ENCODE data around the gene TIMELESS. TPM values are rescaled to one million over a fixed set of nuclear protein-coding genes. Genes with fewer than 3 reads are reported as not detected.
"Not testable (repeated sequence)": the region's sequence is repeated elsewhere in the genome, so short reads cannot be mapped to it uniquely, and the experiment has no call there.

Gene TIMELESS
- total RNA-seq (2014; rRNA removed), result 26.5 and 29.5 TPM in 2 replicates
- Bru-seq, nascent RNA, result percentile 58 among the genes with signal in this experiment
- percentile 71 among the genes with signal in this experiment for BruChase-seq, experiment 1, labeled RNA remaining after a 6-hour chase
- percentile 49 among the genes with signal in this experiment for BruChase-seq, experiment 2, labeled RNA remaining after a 2-hour chase
- long read RNA-seq, full-length matches to known transcripts, result 32 of 77 reads
- long read RNA-seq, partial matches to known transcripts, result 26 of 77 reads
- long read RNA-seq, other reads (novel, unspliced or antisense), result 19 of 77 reads

DNA sequence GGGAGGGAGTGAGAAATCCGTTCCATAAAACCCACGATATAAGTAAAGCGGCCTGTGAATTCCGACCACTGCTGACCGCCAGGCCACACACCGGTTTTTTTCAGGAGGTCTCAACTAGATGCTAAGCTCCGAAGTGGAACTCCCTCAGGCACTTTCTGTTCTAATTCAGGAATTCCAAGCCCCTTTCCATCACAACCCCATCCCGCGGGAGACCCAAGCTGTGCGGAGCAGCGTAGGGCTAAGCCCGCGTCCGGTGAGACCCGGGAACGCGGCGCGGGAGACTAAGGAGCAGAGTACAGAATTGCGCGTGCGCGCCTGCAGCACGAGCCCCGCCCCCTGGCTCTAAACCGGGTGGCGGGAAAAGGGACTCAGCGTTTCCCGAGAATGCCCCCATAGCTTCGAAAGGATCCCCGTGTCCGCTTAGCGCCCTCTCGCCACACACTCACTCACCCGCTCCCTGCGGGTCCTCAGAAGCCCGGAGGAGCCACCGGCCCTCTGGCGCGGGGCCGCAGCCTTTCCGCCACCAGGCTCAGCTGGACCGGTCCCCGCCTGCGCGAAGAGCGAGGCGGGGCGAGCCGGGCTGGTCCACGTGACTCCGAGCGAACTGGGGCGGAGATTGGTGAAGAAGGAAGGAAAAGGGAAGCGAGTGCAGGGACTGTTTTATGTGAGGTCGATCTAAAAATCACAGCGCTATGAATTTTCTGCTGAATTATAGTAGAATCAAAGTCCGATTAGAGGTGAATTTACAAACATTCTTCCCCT lies at the start of gene TIMELESS:
Gene TIMELESS (minus strand): TSS at position 567 of the 762 bp plus-strand sequence. CDS start 15,256 bp downstream, outside the sequence.
- Histone ChIP-seq H3K27ac (ENCODE audit: low read length) (peak within 1 kb of the TSS; percentile 82), H3K27me3 (ENCODE audit: low read length) (no peaks in the 10 kb centered on the region), H2AFZ (ENCODE audit: low read length) (peak within 1 kb of the TSS; percentile 92), H3K4me1 (ENCODE audit: insufficient read depth, low read length) (peaks cover 12% of the 10 kb centered on the region), H3K9me3 (ENCODE audit: low read length) (no peaks in the 10 kb centered on the region), H3K36me3 (ENCODE audit: low read depth, low read length) (0 out of 2 replicates have a peak, but pooled peaks cover 9% of the 10 kb centered on the region), H3F3A (ENCODE audit: low read length, unreplicated experiment) (no peaks in the 10 kb centered on the region), H4K20me1 (ENCODE audit: low read length) (no peaks in the 10 kb centered on the region), H3K9ac (ENCODE audit: low read length) (peak within 1 kb of the TSS; percentile 92), H3K79me2 (ENCODE audit: low read length) (peaks cover 17% of the 10 kb centered on the region), H3K4me3 (ENCODE audit: low read length) (peak within 1 kb of the TSS; percentile 81), H3K4me2 (ENCODE audit: low read length) (peak within 1 kb of the TSS; percentile 80), H3K9me2 (replicated peaks; ENCODE audit: low read length) (no peaks in the 10 kb centered on the region)
- POLR2A ChIA-PET (ENCODE audit: unreplicated experiment), result interaction anchor here (0.6 to 1.0 kb wide), 3 partner anchors 89 to 475 kb away, joined by 3 to 7 read pairs (median 4); partner anchors contain the start of genes RAB5B, RNF41 and STAT2
- ATAC-seq (peak; percentile 98), DNase-seq (peak; percentile 89)
- intact Hi-C loops (cut with micrococcal nuclease), result no loop called here
- BruUV-seq (replicated peaks), result no TSS peak
- CTCF ChIA-PET, result interaction anchor here (2.1 kb wide), 1 partner anchor 12 kb away, joined by 15 read pairs; no protein-coding TSS in a partner anchor
- no peak for TF ChIP-seq EZH2phosphoT487 (IDR thresholded peaks at IDR 0.05; ENCODE audit: borderline replicate concordance, low read length)
- no peak for TF ChIP-seq CTCF (conservative IDR thresholded peaks at IDR 0.05; ENCODE audit: low read depth, low read length)
- no peak for TF ChIP-seq EZH2 (IDR thresholded peaks at IDR 0.05; ENCODE audit: low read length, unreplicated experiment)

DNA sequence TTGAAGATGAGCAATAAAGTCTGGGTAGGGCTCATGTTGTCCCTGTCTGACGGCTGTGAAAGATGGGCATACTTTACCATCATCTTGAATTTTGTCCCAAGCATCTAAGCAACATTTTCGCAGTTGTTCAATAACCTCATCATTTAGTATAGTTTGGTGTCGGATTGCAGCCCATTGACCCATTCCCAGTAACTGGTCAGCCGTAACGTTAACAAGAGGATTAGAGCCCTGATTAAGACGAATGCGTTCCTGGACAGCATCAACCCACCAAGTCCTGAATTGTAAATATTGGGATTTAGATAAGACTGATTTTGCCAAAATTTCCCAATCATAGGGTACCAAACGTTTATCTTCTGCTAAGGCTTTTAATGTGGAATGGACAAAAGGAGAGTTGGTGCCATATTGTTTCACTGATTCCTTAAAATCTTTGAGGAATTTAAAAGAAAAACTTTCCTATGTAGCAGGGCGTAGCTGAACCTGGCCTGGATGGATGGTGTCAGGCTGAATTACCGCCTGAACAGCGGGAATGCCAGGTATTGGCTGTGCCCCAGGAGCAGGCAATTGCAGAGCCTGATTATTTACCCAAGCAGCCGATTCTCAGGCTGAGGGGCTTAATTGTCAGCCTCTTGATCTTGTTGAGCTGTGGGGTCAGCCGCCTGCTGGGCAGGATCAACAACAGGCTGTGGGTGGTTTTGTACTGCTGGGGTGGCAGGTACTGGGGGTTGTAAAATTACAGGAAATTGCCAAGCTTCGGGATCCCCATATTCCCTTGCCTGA lies 49.1 kb upstream of the TIMELESS start:
- H3K9me2 ChIP-seq (replicated peaks; ENCODE audit: low read length); H3F3A ChIP-seq (ENCODE audit: low read length, unreplicated experiment); POLR2A ChIA-PET (ENCODE audit: unreplicated experiment); H3K79me2 ChIP-seq (ENCODE audit: low read length); H3K36me3 ChIP-seq (ENCODE audit: low read depth, low read length); H4K20me1 ChIP-seq (ENCODE audit: low read length); DNase-seq; H3K4me2 ChIP-seq (ENCODE audit: low read length); H3K9ac ChIP-seq (ENCODE audit: low read length); H3K4me3 ChIP-seq (ENCODE audit: low read length); H3K4me1 ChIP-seq (ENCODE audit: insufficient read depth, low read length); CTCF ChIA-PET; H3K9me3 ChIP-seq (ENCODE audit: low read length); BruUV-seq (replicated peaks); H3K27ac ChIP-seq (ENCODE audit: low read length); H2AFZ ChIP-seq (ENCODE audit: low read length); H3K27me3 ChIP-seq (ENCODE audit: low read length); ATAC-seq: not testable (repeated sequence)
- intact Hi-C loops (cut with micrococcal nuclease), result loop anchor here (5.0 kb wide), 1 partner anchor 94 kb away; no protein-coding TSS in a partner anchor

GRCh38 chr12:56496704-56497103 lies 47.5 kb upstream of the TIMELESS start:
- POLR2A ChIA-PET (ENCODE audit: unreplicated experiment); H3K9ac ChIP-seq (ENCODE audit: low read length); H3K4me3 ChIP-seq (ENCODE audit: low read length); H3K4me1 ChIP-seq (ENCODE audit: insufficient read depth, low read length); H3K9me3 ChIP-seq (ENCODE audit: low read length); H3K36me3 ChIP-seq (ENCODE audit: low read depth, low read length); CTCF ChIA-PET; H4K20me1 ChIP-seq (ENCODE audit: low read length); H3K27me3 ChIP-seq (ENCODE audit: low read length); BruUV-seq (replicated peaks); H3K9me2 ChIP-seq (replicated peaks; ENCODE audit: low read length); H3F3A ChIP-seq (ENCODE audit: low read length, unreplicated experiment); H3K79me2 ChIP-seq (ENCODE audit: low read length); H3K27ac ChIP-seq (ENCODE audit: low read length): not testable (repeated sequence)
- Histone ChIP-seq H3K4me2 (ENCODE audit: low read length) (0 out of 2 replicates have a peak overlapping the region, but pooled peaks have one; percentile 46), H2AFZ (ENCODE audit: low read length) (0 out of 2 replicates have a peak overlapping the region, but pooled peaks have one; percentile 30)
- peak; percentile 46 for DNase-seq
- intact Hi-C loops (cut with micrococcal nuclease), result loop anchor here (5.0 kb wide), 1 partner anchor 96 kb away; no protein-coding TSS in a partner anchor
- peak; percentile 22; the same call in 1 of the 2 replicates for ATAC-seq

GRCh38 chr12:56494481-56494880 lies 45.3 kb upstream of the TIMELESS start:
- H3K4me3 ChIP-seq (ENCODE audit: low read length); POLR2A ChIA-PET (ENCODE audit: unreplicated experiment); H3K9me3 ChIP-seq (ENCODE audit: low read length); BruUV-seq (replicated peaks); H4K20me1 ChIP-seq (ENCODE audit: low read length); H3K9me2 ChIP-seq (replicated peaks; ENCODE audit: low read length); intact Hi-C loops (cut with micrococcal nuclease); H3K27me3 ChIP-seq (ENCODE audit: low read length); H3K4me1 ChIP-seq (ENCODE audit: insufficient read depth, low read length); CTCF ChIA-PET; H3K9ac ChIP-seq (ENCODE audit: low read length); H3K36me3 ChIP-seq (ENCODE audit: low read depth, low read length); H2AFZ ChIP-seq (ENCODE audit: low read length); H3K79me2 ChIP-seq (ENCODE audit: low read length); H3K27ac ChIP-seq (ENCODE audit: low read length); DNase-seq; H3F3A ChIP-seq (ENCODE audit: low read length, unreplicated experiment); H3K4me2 ChIP-seq (ENCODE audit: low read length); ATAC-seq: not testable (repeated sequence)

- H3K79me2 ChIP-seq (ENCODE audit: low read length); H3K9ac ChIP-seq (ENCODE audit: low read length); H3K4me2 ChIP-seq (ENCODE audit: low read length); H3K9me2 ChIP-seq (replicated peaks; ENCODE audit: low read length); H3K27me3 ChIP-seq (ENCODE audit: low read length); H3K9me3 ChIP-seq (ENCODE audit: low read length); H3F3A ChIP-seq (ENCODE audit: low read length, unreplicated experiment); CTCF ChIA-PET; H4K20me1 ChIP-seq (ENCODE audit: low read length); BruUV-seq (replicated peaks); H2AFZ ChIP-seq (ENCODE audit: low read length); ATAC-seq; DNase-seq; H3K27ac ChIP-seq (ENCODE audit: low read length); H3K4me3 ChIP-seq (ENCODE audit: low read length); H3K36me3 ChIP-seq (ENCODE audit: low read depth, low read length); POLR2A ChIA-PET (ENCODE audit: unreplicated experiment); intact Hi-C loops (cut with micrococcal nuclease); H3K4me1 ChIP-seq (ENCODE audit: insufficient read depth, low read length): not testable (repeated sequence)
These were observed 44.8 kb upstream of the TIMELESS start for GRCh38 chr12:56494106-56494415.
